Posterior cingulate gyrus (tissue), 11 donors: ENCODE measurements around the gene EPB41L5.
"Not testable (repeated sequence)": the region's sequence is repeated elsewhere in the genome, so short reads cannot be mapped to it uniquely, and the experiment has no call there.

Experiments
- DNase-seq, 10 donors: peaks; one replicate each; pipeline versions ENCODE4 v3.0.0 to v3.0.0-alpha.2; 2020 to 2021; ENCODE audit warnings: mixed read lengths in 3 of 10
- intact Hi-C: fragments of 100-400 bp; cut with DNase I; formaldehyde crosslinking; loops from one replicate; pipeline ENCODE4 v1.15.1; 2023

EPB41L5 gene

DNA sequence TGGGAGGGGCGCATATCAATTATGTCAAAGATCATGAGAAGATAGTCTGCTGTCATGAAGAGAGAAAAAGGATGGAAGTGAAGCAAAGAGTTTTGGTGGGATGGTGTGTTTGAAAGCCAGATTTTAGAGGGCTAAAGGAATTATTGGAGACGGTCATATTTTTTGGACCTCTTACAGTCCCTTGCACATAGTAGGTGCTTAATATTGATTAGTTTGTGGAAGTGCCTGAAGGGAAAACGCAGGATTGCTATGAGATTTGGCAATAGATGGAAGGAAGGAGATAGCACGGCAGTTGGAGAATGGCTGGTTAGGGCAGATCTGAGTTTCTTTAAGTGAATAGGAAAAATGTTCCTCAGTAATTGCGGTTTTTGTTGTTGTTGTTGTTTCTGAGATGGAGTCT is 15.9 kb downstream of the EPB41L5 start:
- DNase-seq = no peak
- intact Hi-C loops = no loop called here

- DNase-seq = no peak
- intact Hi-C loops = no loop called here
Observed at GRCh38 chr2:120029672-120030640, 17.1 kb downstream of the EPB41L5 start.

- no peak for DNase-seq
- intact Hi-C loops = no loop called here
Observed at GRCh38 chr2:120032297-120032696, 19.4 kb downstream of the EPB41L5 start.

DNA sequence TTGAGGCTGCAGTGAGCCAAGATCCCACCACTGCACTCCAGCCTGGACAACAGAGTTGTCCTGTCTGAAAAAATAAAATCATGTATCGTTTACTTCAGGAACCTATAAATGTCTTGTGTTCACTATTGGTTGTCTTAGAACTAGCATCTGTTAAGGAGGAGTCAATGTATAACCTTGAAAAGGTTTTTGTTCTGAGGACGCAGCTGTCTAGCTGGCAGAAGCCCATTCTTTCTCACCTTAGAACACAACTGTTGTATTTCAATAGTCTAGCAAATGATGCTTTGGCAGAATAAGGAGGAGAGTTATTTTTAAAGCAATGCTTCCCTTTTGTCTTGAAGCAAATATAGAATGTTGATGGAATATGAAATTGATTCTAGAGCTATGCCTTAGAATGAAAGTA is 21.1 kb downstream of the EPB41L5 start:
- DNase-seq = no peak
- intact Hi-C loops = no loop called here

- intact Hi-C loops = no loop called here
- no peak for DNase-seq
Observed at GRCh38 chr2:120034621-120035020, 21.7 kb downstream of the EPB41L5 start.

DNA sequence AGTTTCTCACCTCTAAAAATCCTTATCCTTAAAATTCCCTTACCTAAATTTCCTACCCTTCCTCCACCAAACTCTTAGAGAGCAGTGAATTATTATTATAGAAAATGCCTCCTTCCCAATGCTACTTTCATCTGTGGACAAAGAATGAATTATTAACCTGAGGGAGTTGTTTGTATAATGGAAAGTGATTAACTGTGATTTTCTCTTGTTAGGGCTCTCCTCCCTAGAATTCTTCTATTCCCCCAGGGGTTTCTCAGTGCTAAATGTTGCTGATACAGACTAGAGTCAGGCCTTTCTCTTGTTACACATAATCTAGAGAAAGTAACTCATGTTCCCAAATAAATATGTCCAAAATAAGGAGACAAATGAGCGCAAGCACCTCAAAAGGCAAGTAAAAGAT is 23.3 kb downstream of the EPB41L5 start:
- no peak for DNase-seq
- intact Hi-C loops = no loop called here

- no peak for DNase-seq
- intact Hi-C loops = no loop called here
Observed at GRCh38 chr2:120037995-120038541, 25.2 kb downstream of the EPB41L5 start.

- no peak for DNase-seq
- intact Hi-C loops = no loop called here
Observed at GRCh38 chr2:120042359-120042758, 29.5 kb downstream of the EPB41L5 start.

DNA sequence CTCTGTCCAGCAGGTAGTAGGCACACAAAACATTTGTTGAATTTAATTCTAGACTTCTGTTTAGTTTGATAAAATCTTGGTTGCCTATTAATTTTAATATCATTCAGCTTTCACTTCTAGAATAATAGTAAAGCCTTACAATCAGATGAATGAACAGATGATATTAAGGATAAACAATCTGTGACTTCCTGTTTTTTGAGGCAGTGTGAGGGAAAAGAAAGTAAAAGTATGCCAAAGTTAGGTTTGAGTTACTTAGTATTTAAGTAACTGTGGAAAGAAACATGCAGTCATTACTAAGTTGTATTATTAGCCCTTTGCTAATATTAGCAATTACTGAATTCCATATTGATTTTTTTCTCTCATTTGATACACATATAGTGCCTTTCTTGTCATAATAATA is 31.5 kb downstream of the EPB41L5 start:
- intact Hi-C loops = no loop called here

DNA sequence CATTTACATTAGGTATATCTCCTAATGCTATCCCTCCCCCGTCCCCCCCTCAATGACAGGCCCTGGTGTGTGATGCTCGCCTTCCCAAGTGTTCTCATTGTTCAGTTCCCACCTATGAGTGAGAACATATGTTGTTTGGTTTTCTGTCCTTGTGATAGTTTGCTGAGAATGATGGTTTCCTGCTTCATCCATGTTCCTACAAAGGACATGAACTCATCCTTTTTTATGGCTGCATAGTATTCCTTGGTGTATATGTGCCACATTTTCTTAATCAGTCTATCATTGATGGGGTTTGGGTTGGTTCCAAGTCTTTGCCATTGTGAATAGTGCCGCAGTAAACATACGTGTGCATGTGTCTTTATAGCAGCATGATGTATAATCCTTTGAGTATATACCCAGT is 32.9 kb downstream of the EPB41L5 start:
- DNase-seq, intact Hi-C loops: not testable (repeated sequence)

More for the DNA sequence above, 31.5 kb downstream of the EPB41L5 start:
- no peak for DNase-seq

GRCh38 chr2:120046252-120046651 is 33.4 kb downstream of the EPB41L5 start:
- DNase-seq, intact Hi-C loops: not testable (repeated sequence)

GRCh38 chr2:120052597-120052996 is 39.7 kb downstream of the EPB41L5 start:
- intact Hi-C loops = no loop called here
- no peak for DNase-seq

GRCh38 chr2:120053891-120054290 is 41.0 kb downstream of the EPB41L5 start:
- no peak for DNase-seq
- intact Hi-C loops = no loop called here

GRCh38 chr2:120059483-120059882 is 46.6 kb downstream of the EPB41L5 start:
- intact Hi-C loops = no loop called here
- DNase-seq = no peak

DNA sequence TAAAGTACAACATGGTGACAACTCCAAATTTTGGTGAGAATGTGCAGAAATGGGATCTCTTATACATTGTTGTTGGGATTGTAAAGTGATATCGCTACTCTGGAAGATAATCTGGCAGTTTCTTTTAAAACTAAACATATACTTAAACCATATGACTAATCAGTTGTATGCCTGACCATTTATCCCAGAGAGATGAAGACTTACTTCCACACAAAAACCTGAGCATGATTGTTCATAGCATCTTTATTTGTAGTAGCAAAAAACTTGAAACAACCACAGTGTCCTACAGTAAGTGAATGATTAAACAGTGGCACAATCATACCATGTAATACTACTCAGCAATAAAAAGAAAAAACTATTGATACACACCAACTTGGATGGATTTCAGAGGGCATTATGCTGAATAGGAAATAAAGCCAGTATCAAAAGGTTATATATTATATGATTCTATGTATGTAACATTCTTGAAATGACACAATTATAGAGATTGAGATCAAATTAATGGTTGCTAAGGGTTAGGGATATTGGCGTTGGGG is 47.3 kb downstream of the EPB41L5 start:
- intact Hi-C loops = no loop called here
- DNase-seq = no peak

DNA sequence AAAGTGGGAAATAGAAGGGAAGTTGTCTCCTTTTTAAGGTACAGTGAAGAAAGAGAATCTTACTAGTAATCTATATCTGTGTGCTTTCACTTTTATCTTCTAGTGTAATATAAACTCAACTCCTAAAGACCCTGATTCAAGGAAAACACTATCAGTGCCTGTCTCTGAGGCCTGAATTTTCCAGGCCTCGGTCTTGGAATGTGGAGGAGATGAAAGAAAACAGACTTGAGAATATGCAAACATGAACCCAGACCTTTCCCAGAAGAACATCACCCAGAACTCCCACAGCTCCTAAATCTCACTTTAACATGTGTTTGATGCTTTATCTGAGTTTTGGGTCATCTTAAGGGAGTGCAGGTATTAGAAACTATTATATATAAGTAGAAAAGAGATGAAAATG is 51.8 kb downstream of the EPB41L5 start:
- intact Hi-C loops = no loop called here
- DNase-seq = no peak

DNA sequence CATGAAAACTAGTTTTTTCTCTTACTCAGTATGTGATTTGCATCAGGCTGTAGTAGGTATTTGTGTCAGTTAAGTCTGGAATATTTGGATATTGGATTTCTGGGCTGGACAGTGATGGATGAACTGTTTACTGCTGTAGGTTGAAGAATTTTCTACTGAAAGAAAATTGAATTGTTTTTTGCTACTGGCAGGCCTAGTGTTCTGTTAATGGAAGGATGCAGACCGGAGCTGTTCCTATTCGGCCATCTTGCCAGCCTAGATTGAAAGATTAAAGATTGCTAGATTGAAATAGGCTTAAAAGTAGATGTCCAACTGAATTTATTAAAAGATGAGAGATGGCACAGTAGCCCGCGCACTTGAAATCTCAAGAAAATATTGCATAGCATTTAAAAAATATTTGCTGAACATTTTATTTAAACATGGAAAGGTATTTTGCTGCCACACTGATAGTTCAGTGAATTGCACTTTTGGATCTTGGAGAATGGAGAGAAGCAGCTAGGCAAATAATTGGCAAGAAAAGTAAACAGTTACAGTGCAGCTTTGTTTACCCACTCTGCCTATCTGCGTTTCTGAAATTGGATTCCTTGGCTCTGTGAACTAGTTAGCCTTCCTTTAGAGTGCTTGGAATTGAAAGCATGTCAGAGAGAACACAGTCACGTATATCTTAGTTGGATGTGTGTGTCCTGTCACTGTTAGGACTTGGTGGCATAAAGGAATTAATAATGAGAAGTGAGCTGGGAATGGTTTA is 54.1 kb downstream of the EPB41L5 start:
- DNase-seq = no peak
- intact Hi-C loops = no loop called here

- intact Hi-C loops, DNase-seq: not testable (repeated sequence)
Observed at GRCh38 chr2:120068040-120068658, 55.3 kb downstream of the EPB41L5 start.

DNA sequence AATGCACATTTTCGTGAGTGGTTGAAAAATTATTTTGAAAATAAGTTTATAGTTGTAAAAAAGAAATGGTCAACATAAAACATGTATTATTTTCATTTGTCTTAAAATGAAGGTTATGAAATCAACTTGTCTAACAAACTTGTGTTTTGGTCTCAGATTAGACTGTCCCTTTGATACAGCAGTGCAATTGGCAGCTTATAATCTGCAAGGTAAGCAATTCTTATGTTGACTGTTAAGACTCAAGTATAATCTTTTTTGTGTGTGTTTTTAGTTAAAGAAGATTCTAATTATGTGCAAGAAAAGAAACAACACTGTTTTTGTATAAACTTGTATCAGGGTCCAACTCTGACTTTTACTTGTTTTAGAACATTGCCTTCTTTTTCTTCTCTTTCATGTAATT is 62.7 kb downstream of the EPB41L5 start:
- no peak for DNase-seq

GRCh38 chr2:120077896-120078295 is 65.0 kb downstream of the EPB41L5 start:
- intact Hi-C loops = no loop called here
- no peak for DNase-seq

More for the DNA sequence above, 62.7 kb downstream of the EPB41L5 start:
- intact Hi-C loops = no loop called here

- no peak for DNase-seq
- intact Hi-C loops = no loop called here
Observed at GRCh38 chr2:120079647-120080046, 66.8 kb downstream of the EPB41L5 start.
